ENCODE results near the gene CEP85. TPM values are rescaled to one million over a fixed set of nuclear protein-coding genes. Genes with fewer than 3 reads are reported as not detected.

The CEP85 gene
- total and polyA plus RNA-seq, 10 of the 15 experiments (the other 5 are each of a cell fraction or from before 2014, with no cell fraction given): 8.4 to 26.8 (median 21.5) TPM

GRCh38 chr1:26297057-26297790, 63.2 kb downstream of the CEP85 start:
- Histone ChIP-seq H3K79me2 (ENCODE audit: control insufficient read depth, insufficient read depth, low read length) (no peaks in the 10 kb centered on the region), H3K27ac (ENCODE audit: control insufficient read depth, insufficient read depth) (no peak overlapping the region), H3K9me3 (replicated peaks; ENCODE audit: control insufficient read depth, insufficient read depth, low read length) (no peaks in the 10 kb centered on the region), H2AFZ (ENCODE audit: control insufficient read depth, low read depth, low read length) (no peak overlapping the region), H3K4me2 (ENCODE audit: control insufficient read depth, insufficient read depth) (no peak overlapping the region), H3K36me3 (ENCODE audit: control insufficient read depth in 2 of 2, insufficient read depth in 2 of 2, low read length in 1 of 2) (no peaks in the 10 kb centered on the region; a peak in 1 of 4 replicates), H3K9ac (ENCODE audit: control insufficient read depth, insufficient read depth, low read length) (no peak overlapping the region), H3K4me3 (no peak overlapping the region), H4K20me1 (ENCODE audit: control insufficient read depth, insufficient read depth) (no peaks in the 10 kb centered on the region), H3K27me3 (replicated peaks in 1 of 2; ENCODE audit: control insufficient read depth in 2 of 2, insufficient read depth in 2 of 2, low read length in 1 of 2) (no peaks in the 10 kb centered on the region), H3K4me1 (ENCODE audit: control insufficient read depth, insufficient read depth, low read length) (no peaks in the 10 kb centered on the region)
- ChIA-PET POLR2A (interaction anchor here (0.7 to 1.0 kb wide), 2 partner anchors 8 to 19 kb away, joined by 3 read pairs; no protein-coding TSS in a partner anchor), RAD21 (ENCODE audit: unreplicated experiment) (interaction anchor here (0.8 kb wide), 1 partner anchor 18 kb away, joined by 3 read pairs; no protein-coding TSS in a partner anchor), SMC1A (ENCODE audit: uncharacterized antibody, unreplicated experiment) (interaction anchor here (1.4 kb wide), 1 partner anchor 9 kb away, joined by 5 read pairs; no protein-coding TSS in a partner anchor), CTCF (interaction anchor here (1.0 to 1.7 kb wide), 2 partner anchors 9 to 11 kb away, joined by 3 to 5 read pairs; no protein-coding TSS in a partner anchor)
- WGBS (ENCODE audit: insufficient coverage, insufficient replicate concordance, low lambda C conversion rate, missing lambda C conversion rate): 86% methylated on average over 11 of the region's 12 CpGs
- TF ChIP-seq ZNF217 (IDR thresholded peaks at IDR 0.05) (no peak), STAT3 (IDR thresholded peaks at IDR 0.05; ENCODE audit: low read depth, low read length) (no peak), FOXM1 (IDR thresholded peaks at IDR 0.05; ENCODE audit: low read depth, low read length) (no peak), JUND (IDR thresholded peaks at IDR 0.05; ENCODE audit: low read depth, low read length) (no peak), IRF4 (IDR thresholded peaks at IDR 0.05; ENCODE audit: low read depth, low read length) (no peak), RAD51 (IDR thresholded peaks at IDR 0.05) (no peak), POLR2A (IDR thresholded peaks at IDR 0.05; ENCODE audit: low read depth, low read length) (no peak), CHD2 (IDR thresholded peaks at IDR 0.05; ENCODE audit: borderline replicate concordance, low read depth, low read length) (no peak), RCOR1 (conservative IDR thresholded peaks at IDR 0.05; ENCODE audit: low read depth, low read length) (no peak), ESRRA (IDR thresholded peaks at IDR 0.05; ENCODE audit: low read length) (no peak), SREBF1 (IDR thresholded peaks at IDR 0.05; ENCODE audit: low read length) (no peak), BMI1 (IDR thresholded peaks at IDR 0.05; ENCODE audit: borderline replicate concordance) (no peak)
- TF ChIP-seq, protein P1, sequence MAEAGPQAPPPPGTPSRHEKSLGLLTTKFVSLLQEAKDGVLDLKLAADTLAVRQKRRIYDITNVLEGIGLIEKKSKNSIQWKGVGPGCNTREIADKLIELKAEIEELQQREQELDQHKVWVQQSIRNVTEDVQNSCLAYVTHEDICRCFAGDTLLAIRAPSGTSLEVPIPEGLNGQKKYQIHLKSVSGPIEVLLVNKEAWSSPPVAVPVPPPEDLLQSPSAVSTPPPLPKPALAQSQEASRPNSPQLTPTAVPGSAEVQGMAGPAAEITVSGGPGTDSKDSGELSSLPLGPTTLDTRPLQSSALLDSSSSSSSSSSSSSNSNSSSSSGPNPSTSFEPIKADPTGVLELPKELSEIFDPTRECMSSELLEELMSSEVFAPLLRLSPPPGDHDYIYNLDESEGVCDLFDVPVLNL (IDR thresholded peaks at IDR 0.05; ENCODE audit: low read depth, low read length): no peak
- intact Hi-C loops (cut with micrococcal nuclease; ENCODE audit: unreplicated experiment): no loop called here
- FAIRE-seq (no peak), DNase-seq (ENCODE audit: low read depth, low spot score) (no peak), ATAC-seq (no peak)
- in situ Hi-C loops (cut with MboI): no loop called here
- BruUV-seq (replicated peaks): no TSS peak
